NCI-H524 treated with DMSO at 0.1 percent for 48 hours (cell line): ENCODE measurements around the gene GPRC5C.

Source experiments
- DNase-seq: peaks from one replicate; lab custom pipeline; 2025; lab: John Stamatoyannopoulos, UW

GPRC5C gene, protein sequence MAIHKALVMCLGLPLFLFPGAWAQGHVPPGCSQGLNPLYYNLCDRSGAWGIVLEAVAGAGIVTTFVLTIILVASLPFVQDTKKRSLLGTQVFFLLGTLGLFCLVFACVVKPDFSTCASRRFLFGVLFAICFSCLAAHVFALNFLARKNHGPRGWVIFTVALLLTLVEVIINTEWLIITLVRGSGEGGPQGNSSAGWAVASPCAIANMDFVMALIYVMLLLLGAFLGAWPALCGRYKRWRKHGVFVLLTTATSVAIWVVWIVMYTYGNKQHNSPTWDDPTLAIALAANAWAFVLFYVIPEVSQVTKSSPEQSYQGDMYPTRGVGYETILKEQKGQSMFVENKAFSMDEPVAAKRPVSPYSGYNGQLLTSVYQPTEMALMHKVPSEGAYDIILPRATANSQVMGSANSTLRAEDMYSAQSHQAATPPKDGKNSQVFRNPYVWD

DNA sequence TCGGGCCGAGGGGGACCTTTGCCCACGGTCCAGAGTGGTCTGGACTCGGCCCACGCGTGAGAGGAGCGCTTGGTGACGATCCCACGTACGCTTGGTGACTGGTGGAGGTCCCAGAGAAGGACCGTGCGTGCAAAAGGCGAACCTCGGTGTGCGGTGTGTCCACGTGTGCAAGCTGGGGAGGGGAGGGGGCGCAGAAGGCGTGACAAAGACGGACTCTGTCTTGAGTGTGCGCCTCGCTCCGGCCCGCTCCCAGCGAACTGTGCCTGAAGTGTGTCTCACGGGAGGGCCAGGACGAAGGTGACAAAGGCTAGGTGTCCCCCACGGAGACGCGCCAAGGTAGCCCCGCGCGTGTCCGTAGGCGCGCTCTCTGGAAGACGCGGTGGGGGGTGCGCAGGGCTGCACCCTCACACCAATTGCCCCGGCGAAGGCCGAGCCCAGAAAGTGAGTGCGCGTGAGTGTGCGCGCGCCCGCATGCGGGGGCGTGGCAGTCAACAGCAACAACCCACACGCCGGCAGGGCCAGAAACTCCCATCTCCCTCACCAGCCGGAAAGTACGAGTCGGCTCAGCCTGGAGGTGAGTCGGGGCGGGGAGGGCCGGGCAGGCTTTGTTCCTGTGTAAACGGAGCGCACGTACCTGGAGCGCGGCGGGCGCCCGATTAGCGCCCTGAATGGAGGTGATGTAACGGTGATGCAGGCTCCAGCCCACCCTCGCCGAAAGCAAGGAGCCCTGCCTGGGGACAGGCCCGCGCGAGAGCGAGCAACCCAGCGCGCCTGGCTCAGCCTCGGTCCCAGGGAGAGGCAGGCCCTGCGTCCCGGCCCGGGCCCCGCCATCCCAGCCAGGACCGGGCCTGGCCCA is at the start of gene GPRC5C:
Gene GPRC5C, plus strand, starts transcription at position 521 of the 856 bp plus-strand sequence. CDS start 7,689 bp downstream, outside the sequence.
- no peak for DNase-seq

GRCh38 chr17:74383141-74383540 is 48.7 kb upstream of the GPRC5C start:
- DNase-seq, result no peak

DNA sequence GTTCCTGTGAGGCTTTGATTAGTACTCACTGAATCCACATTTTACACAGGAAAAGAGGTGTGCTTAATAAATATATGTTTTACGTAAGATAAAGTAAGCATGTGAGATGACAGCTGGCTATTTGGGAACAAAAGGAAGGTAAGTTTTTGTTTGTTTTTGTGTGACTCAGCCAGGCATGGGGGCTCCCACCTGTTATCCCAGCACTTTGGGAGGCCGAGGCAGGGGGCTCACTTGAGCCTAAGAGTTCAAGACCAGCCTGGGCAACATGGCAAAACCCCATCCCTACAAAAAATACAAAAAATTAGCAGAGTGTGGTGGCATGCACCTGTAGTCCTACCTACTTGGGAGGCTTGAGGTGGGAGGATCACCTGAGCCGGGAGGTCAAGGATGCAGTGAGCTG is 46.7 kb upstream of the GPRC5C start:
- no peak for DNase-seq

GRCh38 chr17:74386386-74386785 is 45.5 kb upstream of the GPRC5C start:
- DNase-seq, result no peak

GRCh38 chr17:74387365-74388218 is 44.3 kb upstream of the GPRC5C start:
- no peak for DNase-seq

GRCh38 chr17:74389084-74389753 is 42.7 kb upstream of the GPRC5C start:
- DNase-seq, result no peak

DNA sequence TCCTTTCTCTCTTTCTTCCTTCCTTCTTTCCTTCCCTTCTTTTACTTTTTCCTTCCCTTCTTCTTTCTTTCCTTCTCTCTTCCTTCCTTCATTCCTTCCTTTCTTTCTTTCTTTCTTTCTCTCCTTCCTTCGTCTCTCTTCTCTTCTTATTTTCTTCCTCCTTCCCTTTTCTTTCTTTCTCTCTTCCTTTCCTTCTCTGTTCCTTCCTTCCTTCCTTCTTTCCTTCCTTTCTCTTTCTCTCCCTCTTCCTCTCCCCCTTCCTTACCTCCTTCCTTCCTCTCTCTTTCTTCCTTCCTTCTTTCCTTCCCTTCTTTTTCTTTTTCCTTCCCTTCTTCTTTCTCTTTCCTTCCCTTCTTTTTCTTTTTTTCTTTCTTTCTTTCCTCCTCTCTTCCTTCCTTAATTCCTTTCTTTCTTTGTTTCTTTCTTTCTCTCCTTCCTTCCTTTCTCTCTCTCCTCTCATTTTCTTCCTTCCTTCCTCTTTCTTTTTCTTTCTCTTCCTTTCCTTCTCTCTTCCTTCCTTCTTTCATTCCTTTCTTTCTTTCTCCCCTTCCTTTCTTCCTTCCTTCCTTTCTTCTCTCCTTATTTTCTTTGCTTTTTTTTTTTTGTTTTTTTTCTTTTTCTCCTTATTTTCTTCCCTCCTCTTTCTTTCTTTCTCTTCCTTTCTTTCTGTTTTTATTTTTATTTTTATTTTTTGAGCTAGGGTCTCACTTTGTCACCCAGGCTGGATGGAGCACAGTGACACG is 41.8 kb upstream of the GPRC5C start:
- no peak for DNase-seq

- DNase-seq, result no peak
Measured at GRCh38 chr17:74390680-74391653, 40.9 kb upstream of the GPRC5C start.

DNA sequence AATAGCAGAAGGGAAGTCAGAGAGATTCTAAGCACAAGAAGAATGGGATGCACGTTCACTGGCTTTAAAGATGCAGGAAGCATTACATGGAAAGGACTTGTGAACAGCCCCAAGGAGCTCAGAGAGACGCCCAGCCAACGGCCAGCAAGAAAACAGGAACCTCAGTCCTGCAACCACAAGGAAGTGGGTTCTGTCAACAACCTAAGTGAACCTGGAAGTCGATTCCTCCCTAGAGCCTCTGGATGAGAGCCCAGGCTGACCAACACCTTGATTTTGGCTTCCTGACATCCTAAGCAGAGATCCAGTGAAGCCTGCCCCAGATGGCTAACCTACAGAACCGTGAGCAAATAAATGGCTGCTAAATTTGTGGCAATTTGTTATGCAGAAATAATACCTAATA is 40.1 kb upstream of the GPRC5C start:
- DNase-seq, result no peak

DNA sequence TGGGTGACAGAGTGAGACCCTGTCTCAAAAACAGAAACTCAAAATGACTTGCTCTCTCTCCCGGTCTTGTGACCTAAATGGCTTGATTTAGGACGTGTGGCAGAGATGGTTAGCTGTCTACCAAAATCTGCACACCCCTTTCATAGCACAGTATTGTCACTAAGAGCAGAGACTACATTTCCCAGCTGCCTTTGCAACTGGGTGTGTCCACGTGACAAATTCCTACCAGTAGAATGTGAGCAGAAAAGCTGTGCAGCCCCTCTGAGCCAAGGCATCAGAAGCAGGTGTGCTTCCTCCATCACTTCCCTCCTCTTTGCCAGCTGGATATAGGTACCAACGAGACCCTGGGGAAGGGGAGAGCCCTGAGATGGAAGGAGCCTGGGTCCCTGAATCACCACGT is 39.0 kb upstream of the GPRC5C start:
- no peak for DNase-seq

DNA sequence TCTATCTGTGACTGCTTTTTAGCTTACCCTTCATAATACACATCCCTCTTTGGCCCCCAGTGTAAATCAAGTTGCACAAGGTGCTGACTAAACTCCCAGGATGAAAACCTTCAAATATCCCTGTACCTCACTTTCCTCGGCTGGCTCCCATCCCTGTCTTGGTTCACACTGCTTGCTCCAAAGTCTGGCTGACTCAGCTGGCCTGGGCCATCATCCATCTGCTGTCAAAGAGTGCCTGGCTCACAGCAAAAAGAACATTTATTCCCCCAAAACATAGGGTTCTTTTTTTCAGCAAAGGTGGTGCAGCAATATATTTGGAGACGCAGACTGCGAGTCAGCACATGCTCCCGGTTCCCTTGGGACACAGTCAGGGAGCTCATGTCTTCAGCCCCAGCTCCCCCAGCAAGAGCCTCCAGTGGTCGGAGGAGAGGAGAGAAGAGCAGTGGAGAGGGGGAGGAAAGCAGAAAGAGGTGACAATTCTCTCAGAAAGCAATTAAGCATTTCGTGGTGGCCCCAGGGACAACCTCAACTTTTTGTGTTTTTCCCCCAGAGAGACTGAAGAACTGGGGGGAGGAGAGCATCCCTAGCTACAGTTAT is 38.4 kb upstream of the GPRC5C start:
- DNase-seq, result no peak

DNA sequence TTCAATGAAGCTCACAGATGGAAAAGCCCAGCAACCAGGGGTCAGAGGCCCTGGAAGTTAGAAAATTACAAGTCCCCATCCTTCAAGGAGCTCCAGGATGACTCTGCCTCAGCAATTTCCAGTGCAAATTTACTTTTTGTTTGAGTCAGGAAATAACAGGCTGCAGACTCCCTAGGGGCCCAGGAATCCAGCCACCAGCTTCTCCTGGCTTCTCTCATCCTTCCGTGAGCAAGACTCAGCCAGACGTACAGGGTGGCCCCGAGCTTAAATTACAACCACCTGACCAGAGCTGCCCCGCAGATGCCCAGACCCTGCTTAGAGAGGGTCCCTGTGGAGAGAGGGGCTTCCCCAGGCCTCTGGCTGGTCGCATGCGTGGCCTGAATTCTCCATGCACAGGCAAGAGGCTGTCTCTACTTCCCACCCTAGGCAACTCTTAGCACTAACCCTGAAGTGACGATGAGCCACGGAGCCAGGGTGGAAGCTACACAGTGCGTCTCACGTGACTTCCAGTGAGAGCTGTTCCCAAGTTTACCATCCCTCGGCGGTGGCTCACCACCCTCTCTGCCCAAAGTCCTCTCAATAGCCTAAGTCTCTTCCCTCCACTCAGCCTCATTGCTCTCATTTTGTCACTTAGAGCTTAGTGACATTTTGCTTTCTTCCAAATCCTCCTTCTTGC is 37.5 kb upstream of the GPRC5C start:
- no peak for DNase-seq

DNA sequence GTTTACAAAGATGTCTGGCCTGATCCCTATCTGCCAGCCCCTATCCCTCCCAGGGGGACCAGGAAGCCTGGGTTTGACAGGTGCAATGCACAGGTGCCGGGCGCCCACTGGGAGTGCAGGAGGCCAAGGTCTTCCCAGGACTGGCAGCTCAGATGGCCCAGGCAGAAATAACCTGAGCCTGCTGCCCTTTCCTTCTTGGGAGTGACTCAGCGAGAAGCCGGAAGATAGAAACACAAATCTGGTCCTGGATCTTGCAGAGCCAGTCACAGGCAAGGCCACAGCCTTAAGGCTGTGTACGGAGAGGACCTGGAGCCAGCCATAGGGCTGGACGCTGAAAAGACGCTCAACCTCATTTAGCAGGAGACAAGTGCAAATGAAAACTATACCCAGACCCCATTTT is 36.9 kb upstream of the GPRC5C start:
- no peak for DNase-seq

- no peak for DNase-seq
Measured at GRCh38 chr17:74396567-74396966, 35.3 kb upstream of the GPRC5C start.

- DNase-seq, result no peak
Measured at GRCh38 chr17:74402048-74402447, 29.8 kb upstream of the GPRC5C start.

DNA sequence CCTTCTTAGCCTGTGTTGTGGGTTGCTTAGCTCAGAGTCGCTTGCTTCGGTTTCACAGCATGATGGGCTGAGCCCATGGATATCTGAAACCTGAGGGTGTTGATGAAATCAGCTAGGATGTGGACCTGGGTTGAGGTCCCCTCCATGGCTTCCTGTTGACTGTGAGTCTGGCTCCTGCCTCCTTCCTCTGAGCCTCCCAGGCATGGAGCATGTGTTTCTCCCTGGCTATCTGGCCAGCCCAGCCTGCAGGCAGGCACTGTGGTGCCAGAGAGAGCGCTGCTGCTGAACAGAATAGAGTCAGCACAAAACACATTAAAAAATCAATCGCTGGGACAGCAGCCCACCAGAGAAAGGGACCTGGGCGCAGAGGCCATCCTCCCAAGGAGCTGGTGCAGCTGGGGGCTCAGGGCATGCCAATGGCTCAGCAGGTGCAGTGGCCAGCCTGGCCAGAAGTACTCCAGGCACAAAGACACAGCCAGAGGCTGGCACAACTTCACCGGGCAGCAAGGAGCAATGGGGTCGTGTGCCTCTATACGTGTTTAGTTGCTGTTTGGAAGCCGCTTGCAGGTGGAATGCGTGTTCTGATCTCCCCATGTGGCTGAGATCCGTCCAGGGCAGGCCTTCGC is 28.3 kb upstream of the GPRC5C start:
- no peak for DNase-seq

DNA sequence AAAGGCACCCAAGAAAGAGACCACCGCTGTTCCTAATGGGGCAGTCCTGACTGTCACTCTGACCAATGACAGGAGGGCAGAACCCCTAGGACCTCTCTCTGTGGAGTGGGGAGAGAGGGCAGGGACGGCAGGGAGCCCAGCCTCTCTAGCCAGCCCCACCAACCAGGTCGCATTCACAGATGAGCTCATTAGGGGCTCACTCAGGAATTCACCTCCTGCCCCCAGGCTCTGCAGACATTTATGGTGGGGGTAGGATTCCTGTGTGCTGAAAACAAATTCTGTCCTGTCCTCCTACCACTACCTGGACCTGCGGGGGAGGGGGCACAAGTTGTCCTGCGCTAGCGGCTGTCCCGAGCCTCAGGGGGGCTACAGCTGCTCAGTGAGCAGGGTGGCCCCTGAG is 27.7 kb upstream of the GPRC5C start:
- DNase-seq, result no peak

- no peak for DNase-seq
Measured at GRCh38 chr17:74404789-74405188, 27.1 kb upstream of the GPRC5C start.
